ENCODE data around the gene MYO18B. TPM values are rescaled to one million over a fixed set of nuclear protein-coding genes. Genes with fewer than 3 reads are reported as not detected.

The MYO18B gene
- total and polyA plus RNA-seq, 9 donors: 0.02 to 0.23 (median 0.10) TPM; not detected in 5

DNA sequence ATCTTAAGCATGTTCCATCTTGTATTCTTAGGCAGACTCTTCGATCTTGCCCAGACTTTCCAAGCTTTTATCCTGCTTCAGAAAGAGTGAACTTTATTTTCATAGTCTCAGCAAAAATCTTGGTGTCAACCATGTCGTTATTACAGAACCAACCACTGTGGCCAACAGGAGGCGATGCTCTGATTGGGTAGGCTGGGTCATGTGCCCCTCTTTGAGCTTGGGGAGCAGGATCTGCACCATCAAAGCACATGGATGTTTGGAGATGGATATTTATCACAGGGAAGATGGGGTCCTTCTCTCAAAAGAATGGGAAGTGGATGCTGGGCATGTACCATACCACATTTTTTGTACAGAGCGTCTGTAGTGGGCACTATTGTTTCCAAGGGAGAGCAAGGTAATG is 197.4 kb downstream of the MYO18B start:
- H3K27me3 ChIP-seq: no peaks in the 10 kb centered on the region
- H3K36me3 ChIP-seq: no peaks in the 10 kb centered on the region
- DNase-seq: no peak
- no peaks in the 10 kb centered on the region for H3K4me1 ChIP-seq (ENCODE audit: insufficient read depth)
- no peak overlapping the region for H3K4me3 ChIP-seq
- 83 to 97% (median 89%) methylated on average over 4 of the region's 4 CpGs for WGBS, 3 donors
- H3K9me3 ChIP-seq: no peaks in the 10 kb centered on the region
- intact Hi-C loops (cut with DNase I): no loop called here
- TF ChIP-seq POLR2A (IDR thresholded peaks at IDR 0.05) (no peak), EP300 (IDR thresholded peaks at IDR 0.05) (no peak)
- TF ChIP-seq, protein P1, sequence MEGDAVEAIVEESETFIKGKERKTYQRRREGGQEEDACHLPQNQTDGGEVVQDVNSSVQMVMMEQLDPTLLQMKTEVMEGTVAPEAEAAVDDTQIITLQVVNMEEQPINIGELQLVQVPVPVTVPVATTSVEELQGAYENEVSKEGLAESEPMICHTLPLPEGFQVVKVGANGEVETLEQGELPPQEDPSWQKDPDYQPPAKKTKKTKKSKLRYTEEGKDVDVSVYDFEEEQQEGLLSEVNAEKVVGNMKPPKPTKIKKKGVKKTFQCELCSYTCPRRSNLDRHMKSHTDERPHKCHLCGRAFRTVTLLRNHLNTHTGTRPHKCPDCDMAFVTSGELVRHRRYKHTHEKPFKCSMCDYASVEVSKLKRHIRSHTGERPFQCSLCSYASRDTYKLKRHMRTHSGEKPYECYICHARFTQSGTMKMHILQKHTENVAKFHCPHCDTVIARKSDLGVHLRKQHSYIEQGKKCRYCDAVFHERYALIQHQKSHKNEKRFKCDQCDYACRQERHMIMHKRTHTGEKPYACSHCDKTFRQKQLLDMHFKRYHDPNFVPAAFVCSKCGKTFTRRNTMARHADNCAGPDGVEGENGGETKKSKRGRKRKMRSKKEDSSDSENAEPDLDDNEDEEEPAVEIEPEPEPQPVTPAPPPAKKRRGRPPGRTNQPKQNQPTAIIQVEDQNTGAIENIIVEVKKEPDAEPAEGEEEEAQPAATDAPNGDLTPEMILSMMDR (IDR thresholded peaks at IDR 0.05): no peak
- no peak overlapping the region for H3K27ac ChIP-seq

DNA sequence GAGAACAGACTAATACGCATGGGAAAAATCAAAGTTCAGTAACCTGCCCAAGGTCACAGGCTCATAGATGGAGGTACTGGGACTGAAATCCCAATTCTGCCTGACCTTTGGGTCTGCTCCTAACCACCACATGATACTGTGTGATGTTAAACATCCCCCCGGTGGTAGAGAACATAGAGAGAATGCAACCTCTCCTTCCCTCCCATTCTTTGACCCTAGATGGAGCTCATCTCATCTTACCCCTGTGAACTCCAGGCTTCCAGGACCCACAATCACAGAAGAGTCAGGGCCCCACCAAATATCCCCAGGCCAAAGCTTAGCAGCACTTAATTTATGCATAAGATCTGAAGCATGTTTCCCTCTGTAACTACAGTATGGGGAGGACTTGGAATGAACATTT is 198.5 kb downstream of the MYO18B start:
- no peaks in the 10 kb centered on the region for H3K4me1 ChIP-seq (ENCODE audit: insufficient read depth)
- no peak overlapping the region for H3K4me3 ChIP-seq
- no peak for TF ChIP-seq POLR2A (IDR thresholded peaks at IDR 0.05)
- intact Hi-C loops (cut with DNase I): no loop called here
- DNase-seq: no peak
- H3K9me3 ChIP-seq: no peaks in the 10 kb centered on the region
- 67 to 84% (median 70%) methylated on average over 2 of the region's 2 CpGs for WGBS, 3 donors
- H3K27ac ChIP-seq: no peak overlapping the region
- no peaks in the 10 kb centered on the region for H3K27me3 ChIP-seq
- H3K36me3 ChIP-seq: no peaks in the 10 kb centered on the region

DNA sequence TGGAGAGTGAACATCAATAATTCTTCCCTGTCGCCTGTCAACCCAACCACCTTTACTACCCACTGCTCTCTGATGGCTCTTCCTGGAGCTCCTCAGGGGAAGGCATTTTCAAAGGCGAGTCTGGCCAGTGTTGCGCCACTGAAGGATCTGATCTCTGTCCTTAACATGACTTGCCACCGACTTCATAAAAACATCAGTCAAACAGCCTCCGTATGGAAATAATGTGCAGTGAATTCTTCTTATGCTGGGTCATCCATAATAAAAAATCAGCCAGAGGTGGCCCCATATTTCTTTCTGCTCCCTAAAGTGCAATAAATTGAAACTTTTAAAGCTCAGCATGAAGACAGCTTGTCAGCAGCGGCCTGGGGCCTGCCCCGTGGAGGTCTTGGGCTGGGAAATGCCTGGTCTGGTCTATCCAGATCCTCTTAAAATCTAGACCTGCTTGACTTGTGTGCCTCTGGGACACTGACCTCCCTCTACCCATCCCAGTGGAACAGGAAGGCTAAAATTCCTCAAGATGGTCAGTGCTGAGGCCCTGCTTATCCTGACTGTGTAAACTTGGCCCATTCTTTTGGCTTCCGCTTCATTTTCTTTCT is 199.5 kb downstream of the MYO18B start:
- H3K4me3 ChIP-seq: no peak overlapping the region
- H3K27ac ChIP-seq: no peak overlapping the region
- no peaks in the 10 kb centered on the region for H3K36me3 ChIP-seq
- intact Hi-C loops (cut with DNase I): no loop called here
- H3K27me3 ChIP-seq: no peaks in the 10 kb centered on the region
- TF ChIP-seq EP300 (IDR thresholded peaks at IDR 0.05) (no peak), POLR2A (IDR thresholded peaks at IDR 0.05) (no peak)
- TF ChIP-seq, protein P1 (IDR thresholded peaks at IDR 0.05): no peak
- WGBS, 3 donors: 37 to 53% (median 41%) methylated on average over 8 of the region's 8 CpGs
- DNase-seq: no peak
- H3K4me1 ChIP-seq (ENCODE audit: insufficient read depth): no peaks in the 10 kb centered on the region
- no peaks in the 10 kb centered on the region for H3K9me3 ChIP-seq

DNA sequence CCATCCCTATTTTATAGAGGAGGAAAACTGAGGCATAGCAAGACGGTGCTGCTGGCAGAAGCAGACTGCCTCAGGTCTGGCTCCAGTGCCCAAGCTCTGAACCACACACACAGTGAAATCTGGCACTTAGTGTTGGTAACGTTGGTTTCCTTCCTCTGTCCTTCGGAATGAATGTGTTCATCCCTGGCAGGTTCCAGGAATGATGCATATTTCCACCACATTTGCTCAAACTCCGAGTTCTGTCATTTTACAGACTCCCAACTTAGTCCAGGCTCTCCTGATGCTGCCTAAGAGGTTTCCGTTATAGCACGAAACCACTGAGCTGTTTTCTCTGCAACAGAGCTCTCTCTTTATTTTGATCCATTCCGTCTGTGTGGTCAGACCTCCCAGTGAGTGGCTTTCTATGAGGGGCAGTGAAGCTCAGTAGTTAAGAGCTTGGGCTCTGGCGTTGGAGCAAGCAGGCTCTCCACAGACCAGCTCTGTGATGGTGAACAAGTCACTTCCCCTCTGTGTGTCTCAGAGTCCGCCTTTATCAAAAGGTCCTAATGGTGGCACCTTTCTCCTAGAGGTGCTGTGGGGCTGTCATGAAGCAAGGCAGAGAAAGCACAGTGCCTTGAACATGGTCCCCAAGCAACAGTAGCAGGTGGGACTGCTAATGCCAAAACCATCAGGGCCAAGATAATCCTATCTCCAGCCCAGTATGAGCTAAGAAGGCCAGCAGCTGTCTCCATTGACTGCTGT is 200.3 kb downstream of the MYO18B start:
- no peaks in the 10 kb centered on the region for H3K4me1 ChIP-seq (ENCODE audit: insufficient read depth)
- H3K36me3 ChIP-seq: no peaks in the 10 kb centered on the region
- DNase-seq: no peak
- intact Hi-C loops (cut with DNase I): no loop called here
- TF ChIP-seq, protein P1 (IDR thresholded peaks at IDR 0.05): no peak
- no peak for TF ChIP-seq POLR2A (IDR thresholded peaks at IDR 0.05)
- no peak for TF ChIP-seq EP300 (IDR thresholded peaks at IDR 0.05)
- H3K27ac ChIP-seq: no peak overlapping the region
- no peak overlapping the region for H3K4me3 ChIP-seq
- H3K9me3 ChIP-seq: no peaks in the 10 kb centered on the region
- no peaks in the 10 kb centered on the region for H3K27me3 ChIP-seq
- 50 to 59% (median 54%) methylated on average over 9 of the region's 9 CpGs for WGBS, 3 donors

DNA sequence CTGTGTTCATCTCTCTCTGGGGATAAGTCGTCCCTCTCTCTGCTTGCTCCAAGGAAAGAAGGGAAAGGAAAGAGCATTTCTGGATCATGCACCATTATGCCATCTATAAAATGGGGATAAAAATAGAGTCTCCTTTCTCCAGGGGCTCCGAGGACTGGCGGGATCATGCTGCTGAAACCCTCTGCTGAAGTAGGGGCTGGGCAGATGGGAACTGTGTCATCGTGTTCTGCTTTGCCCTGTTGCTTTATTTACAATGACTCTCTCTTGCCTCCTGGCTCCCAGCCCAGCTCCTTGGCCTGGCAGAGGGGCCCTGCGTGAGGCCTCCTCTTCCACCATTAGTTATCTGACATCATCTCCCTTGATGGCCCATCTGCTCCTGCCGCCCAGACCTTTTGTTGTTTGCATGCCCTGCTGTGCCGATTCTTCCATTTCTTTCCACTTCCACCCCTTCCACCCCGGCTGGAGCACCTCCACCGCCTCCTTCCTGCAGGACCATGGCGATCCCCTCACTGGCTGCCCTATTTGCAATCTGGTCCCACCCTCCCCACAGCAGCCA is 200.9 kb downstream of the MYO18B start:
- intact Hi-C loops (cut with DNase I): no loop called here
- H3K27ac ChIP-seq: no peak overlapping the region
- DNase-seq: no peak
- 17 to 27% (median 25%) methylated on average over 10 of the region's 10 CpGs for WGBS, 3 donors
- H3K4me1 ChIP-seq (ENCODE audit: insufficient read depth): no peaks in the 10 kb centered on the region
- H3K9me3 ChIP-seq: no peaks in the 10 kb centered on the region
- H3K36me3 ChIP-seq: no peaks in the 10 kb centered on the region
- TF ChIP-seq, protein P1 (IDR thresholded peaks at IDR 0.05): no peak
- TF ChIP-seq EP300 (IDR thresholded peaks at IDR 0.05) (no peak), POLR2A (IDR thresholded peaks at IDR 0.05) (no peak)
- no peaks in the 10 kb centered on the region for H3K27me3 ChIP-seq
- H3K4me3 ChIP-seq: no peak overlapping the region

Measured in ovary (tissue), 9 donors.